ENCODE data around the gene ZFAND2B.

The ZFAND2B gene

DNA sequence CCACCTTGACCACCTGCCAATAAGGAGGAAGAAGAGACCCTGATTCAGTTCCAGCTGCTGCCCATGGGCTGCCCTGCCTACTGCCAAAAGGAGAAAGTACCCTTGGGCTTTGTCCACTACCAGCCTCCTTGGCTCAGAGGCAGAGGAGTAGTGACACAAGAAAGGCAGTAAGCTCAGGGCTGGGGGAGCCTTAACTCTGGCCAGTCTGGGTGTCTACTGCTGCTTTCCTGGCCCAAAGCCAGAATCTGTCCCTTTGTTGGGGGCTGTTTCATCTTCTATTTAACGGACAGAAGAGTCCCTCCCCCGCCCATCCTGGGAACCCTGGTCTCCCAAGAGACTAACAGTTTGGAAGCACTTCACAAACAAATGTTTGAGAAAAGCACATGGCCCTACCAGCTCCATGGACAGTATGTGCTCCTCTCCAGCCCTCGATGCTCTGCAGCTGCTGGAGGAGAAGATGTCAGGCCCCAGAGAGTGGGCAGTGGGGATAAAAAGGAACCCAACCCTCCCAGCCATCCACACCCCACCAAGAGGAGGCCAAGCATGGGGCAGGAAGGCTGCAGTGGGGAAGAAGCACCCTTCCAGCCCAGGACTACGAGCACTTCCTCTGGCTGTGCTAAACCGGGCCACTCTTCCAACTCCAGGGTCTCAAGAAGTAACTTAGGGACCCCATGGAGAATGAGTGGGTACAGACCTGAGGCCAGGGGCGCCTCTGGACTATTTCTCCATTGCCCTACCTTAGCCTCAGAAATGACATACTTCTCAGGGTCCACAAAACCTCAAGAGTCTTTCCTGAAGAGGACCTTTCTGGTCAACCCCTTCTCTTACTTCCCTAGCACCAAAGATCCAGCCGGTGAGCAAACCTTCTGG is 21.7 kb downstream of the ZFAND2B start:
- peaks cover 31% of the 10 kb centered on the region for H3K36me3 ChIP-seq (ENCODE audit: control insufficient read depth, insufficient read depth, low read length)
- TF ChIP-seq, protein P1, sequence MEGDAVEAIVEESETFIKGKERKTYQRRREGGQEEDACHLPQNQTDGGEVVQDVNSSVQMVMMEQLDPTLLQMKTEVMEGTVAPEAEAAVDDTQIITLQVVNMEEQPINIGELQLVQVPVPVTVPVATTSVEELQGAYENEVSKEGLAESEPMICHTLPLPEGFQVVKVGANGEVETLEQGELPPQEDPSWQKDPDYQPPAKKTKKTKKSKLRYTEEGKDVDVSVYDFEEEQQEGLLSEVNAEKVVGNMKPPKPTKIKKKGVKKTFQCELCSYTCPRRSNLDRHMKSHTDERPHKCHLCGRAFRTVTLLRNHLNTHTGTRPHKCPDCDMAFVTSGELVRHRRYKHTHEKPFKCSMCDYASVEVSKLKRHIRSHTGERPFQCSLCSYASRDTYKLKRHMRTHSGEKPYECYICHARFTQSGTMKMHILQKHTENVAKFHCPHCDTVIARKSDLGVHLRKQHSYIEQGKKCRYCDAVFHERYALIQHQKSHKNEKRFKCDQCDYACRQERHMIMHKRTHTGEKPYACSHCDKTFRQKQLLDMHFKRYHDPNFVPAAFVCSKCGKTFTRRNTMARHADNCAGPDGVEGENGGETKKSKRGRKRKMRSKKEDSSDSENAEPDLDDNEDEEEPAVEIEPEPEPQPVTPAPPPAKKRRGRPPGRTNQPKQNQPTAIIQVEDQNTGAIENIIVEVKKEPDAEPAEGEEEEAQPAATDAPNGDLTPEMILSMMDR (IDR thresholded peaks at IDR 0.05; ENCODE audit: insufficient read depth, low read length, poor library complexity, severe bottlenecking): no peak
- H3K27me3 ChIP-seq (replicated peaks; ENCODE audit: control insufficient read depth, insufficient read depth, low read length): no peaks in the 10 kb centered on the region
- peak overlapping the region; percentile 92 for H3K4me3 ChIP-seq (replicated peaks; ENCODE audit: low read depth, low read length)
- no peak for DNase-seq (ENCODE audit: extremely low read depth, insufficient read length)

DNA sequence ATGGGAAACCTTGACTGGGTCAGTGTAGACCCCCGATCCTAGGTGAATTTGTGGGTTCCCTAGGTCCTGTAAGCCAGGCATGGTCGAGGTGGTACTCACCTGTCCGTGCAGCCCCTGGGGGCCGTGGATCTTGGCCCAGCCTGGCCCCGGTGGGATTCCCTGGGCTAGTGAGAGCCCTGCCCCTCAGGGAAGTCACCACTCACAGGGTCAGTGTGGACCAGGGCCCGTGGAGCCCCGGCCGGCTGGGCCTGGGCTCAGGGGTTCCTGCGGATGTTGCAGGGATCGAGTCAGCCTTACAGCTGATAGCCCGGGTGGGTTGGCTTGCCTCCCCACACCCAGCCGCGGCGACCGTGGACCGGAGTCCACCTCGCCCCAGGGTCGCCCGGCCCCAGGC is 22.3 kb downstream of the ZFAND2B start:
- H3K36me3 ChIP-seq (ENCODE audit: control insufficient read depth, insufficient read depth, low read length): peaks cover 26% of the 10 kb centered on the region
- TF ChIP-seq, protein P1 (IDR thresholded peaks at IDR 0.05; ENCODE audit: insufficient read depth, low read length, poor library complexity, severe bottlenecking): no peak
- peak overlapping the region; percentile 92 for H3K4me3 ChIP-seq (replicated peaks; ENCODE audit: low read depth, low read length)
- H3K27me3 ChIP-seq (replicated peaks; ENCODE audit: control insufficient read depth, insufficient read depth, low read length): no peaks in the 10 kb centered on the region
- DNase-seq (ENCODE audit: extremely low read depth, insufficient read length): no peak

DNA sequence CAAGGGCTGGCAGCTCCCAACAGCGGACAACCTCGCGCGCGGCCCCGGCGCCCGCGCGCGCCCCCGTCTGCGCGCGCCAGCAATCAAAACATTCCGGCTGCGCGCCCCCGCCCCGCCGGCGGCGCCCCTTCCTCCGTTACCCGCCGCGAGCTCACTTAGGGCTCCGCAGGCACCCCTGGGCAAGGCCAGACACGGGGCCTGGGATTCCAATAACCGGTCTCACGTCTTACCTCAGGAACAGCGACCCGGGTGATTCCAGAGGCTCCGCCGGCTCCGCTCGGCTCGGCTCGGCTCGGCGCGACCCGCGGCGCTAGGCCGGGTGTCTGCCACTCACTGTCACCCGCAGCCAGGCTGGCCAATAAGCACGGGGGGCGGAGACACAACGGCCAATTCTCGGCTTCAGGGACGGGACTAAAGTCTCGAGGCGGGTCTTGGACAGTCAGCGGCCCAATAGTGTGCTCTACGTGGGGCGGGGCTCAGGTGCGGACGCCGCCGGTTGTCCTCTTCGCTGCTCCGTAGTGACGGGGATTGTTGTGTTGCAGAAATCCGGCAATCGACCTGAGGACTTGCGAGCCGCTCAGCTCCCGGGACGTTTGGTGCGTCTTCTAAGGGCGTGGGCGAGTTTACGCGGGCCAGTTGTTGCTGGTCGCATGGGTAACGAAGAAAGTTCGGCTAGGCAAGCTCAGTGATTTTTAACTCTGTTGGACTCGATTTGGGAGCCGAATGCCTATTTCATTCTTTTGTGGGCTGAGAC is 22.9 kb downstream of the ZFAND2B start, which contains the start of the genes ANKZF1 and ATG9A:
Gene ANKZF1, plus strand, starts transcription at position 502 of the 754 bp plus-strand sequence. CDS start 452 bp downstream, outside the sequence.
Gene ATG9A, minus strand, starts transcription at position 332 of the 754 bp plus-strand sequence. CDS start 1,612 bp downstream, outside the sequence.
- no peaks in the 10 kb centered on the region for H3K27me3 ChIP-seq (replicated peaks; ENCODE audit: control insufficient read depth, insufficient read depth, low read length)
- TF ChIP-seq, protein P1 (IDR thresholded peaks at IDR 0.05; ENCODE audit: insufficient read depth, low read length, poor library complexity, severe bottlenecking): no peak
- peak; percentile 97 for DNase-seq (ENCODE audit: extremely low read depth, insufficient read length)
- H3K4me3 ChIP-seq (replicated peaks; ENCODE audit: low read depth, low read length): peak within 1 kb of the TSS; percentile 92
- H3K36me3 ChIP-seq (ENCODE audit: control insufficient read depth, insufficient read depth, low read length): peaks cover 21% of the 10 kb centered on the region

DNA sequence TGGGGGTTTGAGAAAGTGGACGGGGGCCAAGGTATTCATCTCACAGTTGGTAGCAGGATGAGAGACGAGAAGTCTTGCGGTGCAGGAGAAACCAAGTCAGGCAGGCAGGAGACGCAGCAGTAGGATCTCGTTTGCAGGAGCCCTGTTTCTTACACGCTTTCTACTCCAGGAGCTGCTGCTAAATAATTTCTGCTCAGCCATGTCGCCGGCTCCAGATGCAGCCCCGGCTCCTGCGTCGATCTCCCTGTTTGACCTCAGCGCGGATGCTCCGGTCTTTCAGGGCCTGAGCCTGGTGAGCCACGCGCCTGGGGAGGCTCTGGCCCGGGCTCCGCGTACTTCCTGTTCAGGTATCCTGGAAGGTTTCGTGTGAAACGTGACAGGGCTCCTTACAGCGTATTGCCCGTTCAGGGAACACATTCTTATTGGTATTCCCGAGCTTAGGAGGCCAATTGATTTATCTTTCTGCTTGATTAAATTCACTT is 23.5 kb downstream of the ZFAND2B start:
- Histone ChIP-seq H3K4me3 (replicated peaks; ENCODE audit: low read depth, low read length) (peak overlapping the region; percentile 92), H3K36me3 (ENCODE audit: control insufficient read depth, insufficient read depth, low read length) (peaks cover 20% of the 10 kb centered on the region), H3K27me3 (replicated peaks; ENCODE audit: control insufficient read depth, insufficient read depth, low read length) (no peaks in the 10 kb centered on the region)
- DNase-seq (ENCODE audit: extremely low read depth, insufficient read length): peak; percentile 68
- TF ChIP-seq, protein P1 (IDR thresholded peaks at IDR 0.05; ENCODE audit: insufficient read depth, low read length, poor library complexity, severe bottlenecking): no peak

DNA sequence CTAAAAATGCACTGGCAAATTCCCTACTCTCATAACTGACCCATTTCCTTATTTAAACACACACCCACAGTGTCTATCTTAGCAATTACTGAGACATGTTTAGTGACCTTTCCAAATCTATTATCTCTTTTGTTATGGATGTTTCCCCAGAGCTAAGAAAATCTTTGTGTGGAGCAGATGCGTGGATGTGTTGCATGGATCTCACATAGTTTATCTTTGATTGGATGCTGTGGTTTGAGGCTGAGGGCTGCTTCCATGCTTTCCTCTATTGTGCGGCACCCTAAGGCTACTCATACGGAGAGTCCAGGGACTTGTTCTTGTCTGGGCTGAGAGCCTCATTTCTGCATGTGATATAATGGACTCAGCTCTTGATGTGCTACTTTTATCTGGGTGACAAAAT is 27.7 kb downstream of the ZFAND2B start:
- Histone ChIP-seq H3K4me3 (replicated peaks; ENCODE audit: low read depth, low read length) (no peak overlapping the region), H3K36me3 (ENCODE audit: control insufficient read depth, insufficient read depth, low read length) (peaks cover 28% of the 10 kb centered on the region), H3K27me3 (replicated peaks; ENCODE audit: control insufficient read depth, insufficient read depth, low read length) (no peaks in the 10 kb centered on the region)
- no peak for DNase-seq (ENCODE audit: extremely low read depth, insufficient read length)
- TF ChIP-seq, protein P1 (IDR thresholded peaks at IDR 0.05; ENCODE audit: insufficient read depth, low read length, poor library complexity, severe bottlenecking): no peak

Measured in GM06990 (cell line).